Measurements from ENCODE around the gene HOXD9. TPM values are rescaled to one million over a fixed set of nuclear protein-coding genes. Genes with fewer than 3 reads are reported as not detected.

HOXD9 gene
- total RNA-seq, 1 donor from 2014 or later: not detected

- no peak for DNase-seq (ENCODE audit: low read depth, low spot score)
Observed at GRCh38 chr2:176152350-176153181, 30.0 kb downstream of the HOXD9 start.

- no peak for DNase-seq (ENCODE audit: low read depth, low spot score)
Observed at GRCh38 chr2:176154576-176155252, 32.2 kb downstream of the HOXD9 start.

GRCh38 chr2:176155356-176156044, 33.0 kb downstream of the HOXD9 start:
- no peak for DNase-seq (ENCODE audit: low read depth, low spot score)

- DNase-seq (ENCODE audit: low read depth, low spot score): no peak
Observed at GRCh38 chr2:176156301-176156806, 33.8 kb downstream of the HOXD9 start.

GRCh38 chr2:176156807-176157498, 34.4 kb downstream of the HOXD9 start, which contains the start of gene HOXD3:
Gene HOXD3, plus strand, starts transcription at chr2:176157307. Its CDS starts 11,808 bp downstream, at chr2:176169115.
- DNase-seq (ENCODE audit: low read depth, low spot score): no peak

- no peak for DNase-seq (ENCODE audit: low read depth, low spot score)
Observed at GRCh38 chr2:176157499-176158185, 35.1 kb downstream of the HOXD9 start.

GRCh38 chr2:176158186-176158591, 35.7 kb downstream of the HOXD9 start:
- no peak for DNase-seq (ENCODE audit: low read depth, low spot score)

GRCh38 chr2:176158855-176159662, 36.5 kb downstream of the HOXD9 start:
- no peak for DNase-seq (ENCODE audit: low read depth, low spot score)

GRCh38 chr2:176159663-176160250, 37.2 kb downstream of the HOXD9 start:
- no peak for DNase-seq (ENCODE audit: low read depth, low spot score)

GRCh38 chr2:176160251-176160985, 37.9 kb downstream of the HOXD9 start:
- DNase-seq (ENCODE audit: low read depth, low spot score): no peak

- DNase-seq (ENCODE audit: low read depth, low spot score): no peak
Observed at GRCh38 chr2:176160986-176161824, 38.7 kb downstream of the HOXD9 start.

GRCh38 chr2:176161825-176162626, 39.5 kb downstream of the HOXD9 start:
- DNase-seq (ENCODE audit: low read depth, low spot score): no peak

GRCh38 chr2:176162911-176163671, 40.6 kb downstream of the HOXD9 start:
- no peak for DNase-seq (ENCODE audit: low read depth, low spot score)

- no peak for DNase-seq (ENCODE audit: low read depth, low spot score)
Observed at GRCh38 chr2:176163672-176164056, 41.1 kb downstream of the HOXD9 start.

GRCh38 chr2:176164201-176164600, 41.7 kb downstream of the HOXD9 start:
- DNase-seq (ENCODE audit: low read depth, low spot score): no peak

Data from pulmonary artery endothelial cell (primary cell).